Putamen (tissue), 1 donor: Measurements from ENCODE around the gene NSD1.
"Not testable (repeated sequence)": the region's sequence is repeated elsewhere in the genome, so short reads cannot be mapped to it uniquely, and the experiment has no call there.

ENCODE experiments used
- DNase-seq: peaks from one replicate; pipeline ENCODE4 v3.0.0-alpha.2; 2016; ENCODE audit warnings: low spot score

The NSD1 gene

DNA sequence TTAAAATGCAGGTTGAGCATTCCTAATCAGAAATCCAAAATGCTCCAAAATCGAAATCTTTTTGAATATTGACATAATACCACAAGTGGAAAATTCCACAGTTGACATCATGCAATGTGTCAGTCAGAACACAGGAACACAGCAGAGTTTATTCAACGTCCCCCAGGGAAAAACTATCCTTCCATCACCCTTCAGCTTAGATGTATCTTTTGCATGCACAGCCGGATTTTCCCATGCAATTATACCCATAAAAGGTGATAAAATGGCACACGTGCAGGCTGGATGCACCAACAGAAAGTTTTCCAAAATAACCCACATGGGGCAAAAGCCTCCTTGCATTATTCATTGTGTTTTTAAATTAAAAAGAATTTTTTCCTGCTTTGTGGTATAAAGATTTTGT lies 98.8 kb downstream of the NSD1 start:
- no peak for DNase-seq

DNA sequence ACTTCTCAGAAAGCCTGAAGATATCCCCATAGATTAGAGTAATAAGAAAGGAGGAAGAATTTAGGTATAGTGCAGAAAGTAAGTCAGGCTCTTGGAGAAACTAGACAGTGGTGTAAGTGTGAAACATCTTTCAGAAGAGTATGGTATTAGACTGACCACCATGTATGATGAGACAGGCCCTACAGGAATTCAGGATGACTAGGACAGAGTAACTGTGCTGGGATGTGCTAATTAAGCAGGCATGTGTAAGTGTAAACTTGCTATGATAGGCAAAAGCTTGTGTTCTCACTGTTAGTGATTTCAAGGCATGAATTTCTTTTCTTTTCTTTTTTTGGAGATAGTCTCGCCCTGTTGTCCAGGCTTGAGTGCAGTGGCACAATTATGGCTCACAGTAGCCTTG lies 99.2 kb downstream of the NSD1 start:
- DNase-seq = no peak

DNA sequence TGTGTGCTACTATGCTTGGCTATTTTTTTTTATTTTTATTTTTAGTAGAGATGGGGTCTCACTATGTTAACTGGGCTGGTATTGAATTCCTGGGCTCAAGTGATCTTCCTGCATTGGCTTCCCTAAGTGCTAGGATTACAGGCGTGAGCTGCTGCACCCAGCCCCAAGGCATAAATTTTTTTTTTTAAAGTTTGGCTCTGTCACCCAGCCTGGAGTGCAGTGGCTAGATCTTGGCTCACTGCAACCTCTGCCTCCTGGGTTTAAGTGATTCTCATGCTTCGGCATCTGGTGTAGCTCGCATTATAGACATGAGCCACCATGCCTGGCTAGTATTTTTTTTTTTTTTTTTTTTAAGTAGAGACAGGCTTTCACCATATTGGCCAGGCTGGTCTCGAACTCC lies 99.6 kb downstream of the NSD1 start:
- no peak for DNase-seq

DNA sequence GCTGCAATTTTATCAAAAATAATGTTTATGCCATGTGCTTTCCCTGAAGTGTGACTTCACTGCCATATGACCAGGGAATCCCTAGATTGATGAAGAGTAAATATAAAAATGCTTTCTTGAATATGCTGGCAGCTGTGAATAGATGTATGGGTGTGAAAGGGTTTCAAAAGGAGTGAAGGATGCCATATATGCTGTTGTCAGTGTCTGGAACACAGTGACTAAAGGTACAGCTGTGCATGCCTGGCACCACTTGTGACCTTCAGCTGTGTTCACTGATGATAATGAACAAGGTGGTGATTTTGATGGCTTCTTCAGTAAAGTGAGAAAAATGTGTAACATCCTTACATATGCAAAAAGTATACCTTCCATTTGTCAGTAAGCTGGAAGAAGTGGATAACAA lies 100.2 kb downstream of the NSD1 start:
- no peak for DNase-seq

DNA sequence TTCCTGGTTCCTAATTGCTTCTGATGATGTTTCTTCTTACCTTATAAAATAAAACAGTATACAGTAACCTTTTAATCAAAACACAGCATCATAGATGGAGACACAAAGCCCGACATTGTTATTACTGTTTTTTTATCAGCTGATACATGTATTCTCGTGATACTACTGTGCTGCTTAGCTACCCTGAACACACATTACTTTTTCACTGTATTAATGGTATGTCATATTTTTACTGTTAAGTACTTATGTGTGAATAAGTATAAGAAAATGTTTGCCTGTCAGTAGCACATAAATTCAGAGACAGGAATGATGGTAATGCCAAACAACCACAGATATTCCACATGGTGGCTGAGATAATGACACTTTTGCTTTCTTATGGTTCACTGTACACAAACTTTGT lies 101.3 kb downstream of the NSD1 start:
- no peak for DNase-seq

DNA sequence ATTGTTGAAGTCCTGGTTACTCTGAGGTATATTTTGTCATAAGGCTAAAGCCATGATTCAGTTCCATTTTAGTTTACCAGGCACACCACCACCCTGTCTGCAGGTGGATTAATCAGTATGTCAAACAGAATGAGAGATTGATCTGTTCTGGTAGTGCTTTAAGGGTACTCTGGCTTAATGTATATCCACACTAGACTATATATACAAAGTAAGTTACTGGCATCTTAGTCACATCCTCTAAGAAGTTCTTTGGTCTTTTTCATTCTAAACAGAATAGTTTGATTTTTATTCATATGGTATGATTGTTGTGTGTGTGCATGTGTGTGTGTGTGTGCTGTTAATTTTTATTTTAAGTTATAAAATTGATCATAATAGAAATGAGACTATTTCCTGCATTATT lies 108.2 kb downstream of the NSD1 start:
- no peak for DNase-seq

DNA sequence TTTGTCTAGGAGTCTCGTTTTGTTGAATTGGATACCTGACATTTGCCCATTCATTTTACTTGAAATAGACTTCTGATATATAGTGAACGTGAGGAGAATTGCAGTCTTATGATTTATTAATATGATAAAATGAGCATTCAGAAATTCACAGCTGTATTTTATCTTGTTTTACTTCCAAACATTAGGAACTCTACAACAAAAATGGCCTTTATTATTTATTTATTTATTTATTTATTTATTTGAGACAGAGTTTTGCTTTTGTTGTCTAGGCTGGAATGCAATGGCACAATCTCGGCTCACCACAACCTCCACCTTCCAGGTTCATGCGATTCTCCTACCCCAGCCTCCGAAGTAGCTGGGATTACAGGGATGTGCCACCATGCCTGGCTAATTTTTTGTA lies 108.7 kb downstream of the NSD1 start:
- no peak for DNase-seq

DNA sequence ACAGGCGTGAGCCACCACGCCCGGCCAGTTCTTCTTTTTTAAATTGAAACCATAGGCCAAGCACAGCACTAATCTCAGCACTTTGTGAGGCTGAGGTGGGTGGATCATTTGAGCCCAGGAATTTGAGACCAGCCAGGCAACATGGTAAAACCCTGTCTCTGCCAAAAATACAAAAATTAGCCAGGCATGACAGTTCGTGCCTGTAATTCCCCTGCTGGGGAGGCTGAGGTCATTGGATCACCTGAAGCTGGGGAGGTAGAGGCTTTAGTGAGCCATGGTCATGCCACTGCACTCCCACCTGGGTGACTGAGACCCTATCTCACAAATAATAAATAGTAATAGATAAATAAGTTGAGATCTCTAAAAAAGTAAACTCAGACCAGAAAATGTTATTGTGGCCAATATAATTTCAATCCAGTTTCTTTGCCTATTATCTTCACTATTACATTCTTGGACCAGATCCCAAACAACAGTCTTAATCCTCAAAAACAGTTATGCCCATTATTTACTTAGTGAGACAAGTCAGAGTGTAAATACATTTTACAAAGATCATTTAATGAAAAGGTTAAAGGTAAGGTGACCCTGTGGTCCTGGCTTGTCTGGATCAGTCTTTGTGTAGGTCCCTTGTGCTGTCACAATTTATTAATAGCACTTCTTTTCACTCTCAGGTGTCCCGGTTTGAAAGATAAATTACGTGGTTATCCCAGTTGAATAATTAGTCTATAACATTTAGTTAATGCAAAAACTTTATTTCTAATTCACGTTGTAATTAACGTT lies 116.4 kb downstream of the NSD1 start:
- no peak for DNase-seq

DNA sequence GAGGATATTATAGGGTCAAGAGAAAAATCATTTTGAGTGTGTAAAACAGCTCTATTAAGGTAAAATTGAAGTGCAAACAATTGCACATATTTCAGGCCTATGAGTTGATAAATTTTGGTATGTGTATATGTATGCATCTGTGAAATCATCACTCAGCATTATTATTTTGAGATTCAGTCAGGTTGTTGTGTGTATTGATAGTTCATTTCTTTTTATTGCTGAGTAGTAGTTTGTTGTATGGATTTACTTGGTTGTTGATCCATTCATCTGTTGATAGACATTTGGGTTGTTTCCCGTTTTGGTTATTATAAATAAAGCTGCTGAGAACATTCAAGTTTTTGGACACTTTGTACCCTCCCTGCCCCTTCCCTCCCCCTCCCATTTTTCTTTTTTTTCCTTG lies 119.7 kb downstream of the NSD1 start:
- no peak for DNase-seq

DNA sequence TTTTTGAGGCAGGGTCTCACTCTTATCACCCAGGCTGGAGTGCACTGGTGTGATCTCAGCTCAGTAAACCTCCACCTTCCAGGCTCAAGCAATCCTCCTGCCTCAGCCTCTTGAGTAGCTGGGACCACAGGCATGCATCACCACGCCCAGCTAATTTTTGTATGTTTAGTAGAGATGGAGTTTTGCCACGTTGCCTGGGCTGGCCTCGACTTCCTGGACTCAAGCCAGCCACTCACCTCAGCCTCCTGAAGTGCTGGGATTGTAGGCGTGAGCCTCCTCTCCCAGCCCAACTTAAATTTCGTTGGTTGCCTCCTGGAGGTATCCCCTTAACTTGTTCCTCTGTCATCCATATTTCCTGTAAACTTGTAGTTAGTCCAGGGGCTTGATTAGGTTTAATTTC lies 122.7 kb downstream of the NSD1 start:
- no peak for DNase-seq

DNA sequence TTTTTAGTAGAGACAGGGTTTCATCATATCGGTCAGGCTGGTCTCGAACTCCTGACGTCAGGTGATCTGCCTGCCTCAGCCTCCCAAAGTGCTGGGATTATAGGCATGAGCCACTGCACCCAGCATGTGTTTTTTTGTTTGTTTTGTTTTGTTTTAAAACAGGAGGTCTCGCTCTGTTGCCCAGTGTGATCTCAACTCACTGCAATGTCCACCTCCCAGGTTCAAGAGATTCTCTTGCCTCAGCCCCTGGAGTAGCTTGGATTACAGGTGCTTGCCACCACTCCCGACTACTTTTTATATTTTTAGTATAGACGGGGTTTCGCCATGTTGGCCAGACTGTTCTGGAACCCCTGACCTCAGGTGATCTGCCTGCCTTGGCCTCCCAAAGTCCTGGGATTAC lies 125.1 kb downstream of the NSD1 start:
- DNase-seq = not testable (repeated sequence)

DNA sequence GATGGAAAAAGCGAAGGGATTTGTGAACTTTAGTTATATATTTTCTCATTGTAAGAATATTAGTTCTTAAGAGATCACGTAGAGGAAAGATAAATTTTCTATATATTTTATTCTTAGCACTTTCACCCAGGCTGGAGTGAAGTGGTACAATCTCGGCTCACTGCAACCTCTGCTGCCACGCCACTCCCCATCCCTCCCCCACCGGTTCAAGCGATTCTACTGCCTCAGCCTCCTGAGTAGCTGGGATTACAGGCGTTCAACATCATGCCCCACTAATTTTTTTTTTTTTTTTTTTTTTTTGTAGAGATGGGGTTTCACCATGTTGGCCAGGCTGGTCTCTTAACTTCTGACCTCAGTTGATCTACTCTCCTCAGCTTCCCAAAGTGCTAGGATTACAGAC lies 127.4 kb downstream of the NSD1 start:
- no peak for DNase-seq

DNA sequence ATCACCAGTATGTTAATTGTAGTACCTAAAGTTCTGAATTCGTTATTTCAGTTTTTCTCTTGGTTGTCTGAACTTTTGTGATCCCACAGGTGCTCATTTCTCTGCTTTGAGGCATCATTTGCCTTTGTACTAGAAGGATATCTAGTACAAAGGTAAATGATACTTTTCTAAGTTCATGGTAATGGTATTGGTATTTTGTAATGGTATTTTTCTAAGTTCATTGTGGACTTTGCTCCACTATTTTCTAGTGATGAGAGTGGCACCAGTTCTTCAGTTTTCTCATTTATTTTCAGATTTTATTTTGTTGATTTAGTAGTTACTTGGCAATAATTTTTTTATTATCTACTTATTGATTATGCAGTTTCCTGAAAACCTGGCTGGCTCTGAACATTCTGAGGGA lies 127.9 kb downstream of the NSD1 start:
- DNase-seq = no peak

DNA sequence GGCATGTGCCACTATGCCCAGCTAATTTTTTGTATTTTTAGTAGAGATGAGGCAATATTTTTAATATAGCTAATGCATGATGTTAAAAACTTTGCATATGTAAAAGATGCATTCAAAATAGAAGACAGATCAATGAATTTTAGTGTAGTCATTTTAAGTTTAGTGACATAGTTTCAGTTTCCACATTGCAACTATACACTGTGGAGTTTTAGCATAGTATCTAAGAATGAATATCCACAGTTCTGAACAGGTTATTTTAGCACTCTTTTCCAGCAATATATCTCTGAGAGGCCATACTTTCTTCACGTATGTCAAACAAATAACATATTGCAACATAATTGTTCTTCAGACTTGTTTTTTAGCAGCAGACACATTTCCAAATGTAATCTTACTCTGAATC lies 130.6 kb downstream of the NSD1 start:
- no peak for DNase-seq

DNA sequence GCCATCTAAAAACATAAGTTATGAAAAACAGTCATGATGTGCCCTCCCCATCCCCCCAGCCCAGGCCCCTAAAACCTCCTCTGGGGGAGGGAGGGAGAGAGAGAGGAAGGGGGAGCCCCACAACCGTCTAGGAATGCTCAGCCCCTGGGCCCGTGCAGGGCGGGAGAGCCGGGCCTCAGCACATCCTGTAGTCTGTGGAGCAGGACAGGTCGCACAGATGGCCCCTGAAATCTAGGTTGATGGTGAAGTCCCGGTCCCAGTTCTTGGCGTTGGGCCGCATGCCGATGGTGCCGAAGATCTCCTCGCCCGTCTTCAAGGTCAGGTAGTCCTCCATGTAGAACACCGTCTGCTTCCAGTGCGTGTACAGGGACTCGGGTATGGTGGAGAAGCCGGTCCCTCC lies 131.8 kb downstream of the NSD1 start:
- no peak for DNase-seq

DNA sequence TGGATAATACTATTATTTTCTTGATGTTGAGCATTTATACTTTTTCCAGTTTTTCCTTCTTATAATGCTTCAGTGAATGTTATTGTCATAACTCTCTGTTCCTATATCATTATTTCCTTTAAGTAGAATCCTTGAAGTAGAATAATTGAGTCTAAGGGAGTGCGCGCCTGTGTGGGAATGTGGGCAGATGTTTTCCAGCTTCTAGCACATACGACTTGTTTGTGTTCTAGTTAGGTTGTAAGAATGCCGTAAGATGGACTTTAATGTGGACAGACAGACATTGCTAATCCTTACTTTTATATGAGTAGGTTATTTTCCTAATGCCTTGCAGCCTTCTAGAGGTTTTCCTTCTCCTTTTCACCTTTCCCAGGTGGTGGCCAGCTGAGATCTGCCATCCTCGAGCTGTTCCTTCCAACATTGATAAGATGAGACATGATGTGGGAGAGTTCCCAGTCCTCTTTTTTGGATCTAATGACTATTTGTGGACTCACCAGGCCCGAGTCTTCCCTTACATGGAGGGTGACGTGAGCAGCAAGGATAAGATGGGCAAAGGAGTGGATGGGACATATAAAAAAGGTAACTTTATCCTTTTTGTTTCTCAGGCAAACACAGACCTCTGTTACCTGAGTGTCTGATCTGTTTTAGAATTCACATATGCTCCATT lies 135.8 kb downstream of the NSD1 start:
- DNase-seq = no peak

DNA sequence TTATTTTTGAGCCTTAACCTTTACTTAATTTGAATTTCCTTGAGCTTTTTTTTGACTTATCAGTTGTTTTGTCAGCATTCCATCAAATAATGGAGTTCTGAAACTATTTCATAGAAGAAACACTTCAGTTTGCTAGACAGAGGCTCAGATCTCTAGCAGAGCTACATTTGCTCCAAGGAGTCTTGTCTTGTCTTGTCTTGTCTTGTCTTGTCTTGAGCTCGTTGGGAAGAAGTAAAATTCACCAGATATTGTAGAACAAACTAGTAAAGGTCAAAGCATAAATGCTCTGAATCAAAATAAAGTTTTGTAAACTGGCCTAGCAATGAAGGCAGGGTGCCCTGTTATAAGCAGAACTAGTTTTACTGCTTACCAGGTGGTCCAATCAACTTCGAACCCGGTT lies 136.4 kb downstream of the NSD1 start:
- DNase-seq = no peak

DNA sequence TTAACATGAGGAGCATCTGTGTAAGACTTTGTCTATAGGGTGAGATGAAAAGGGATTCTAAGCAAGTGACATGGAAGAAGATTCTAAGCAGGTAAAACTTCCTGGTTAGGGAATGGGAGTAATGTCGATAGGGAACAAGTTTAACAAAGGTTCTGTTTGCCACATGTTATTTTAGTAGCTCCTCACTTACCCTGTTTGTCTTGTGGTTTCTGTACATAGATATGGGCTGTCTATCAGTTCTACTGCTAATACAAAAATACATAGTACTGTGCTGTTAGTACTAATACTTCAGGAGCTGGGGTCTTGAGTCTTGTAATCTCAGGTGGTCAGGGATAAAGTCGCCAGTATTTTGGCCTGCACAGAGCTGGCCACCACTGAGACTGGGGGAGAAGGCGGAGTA lies 137.1 kb downstream of the NSD1 start:
- no peak for DNase-seq

DNA sequence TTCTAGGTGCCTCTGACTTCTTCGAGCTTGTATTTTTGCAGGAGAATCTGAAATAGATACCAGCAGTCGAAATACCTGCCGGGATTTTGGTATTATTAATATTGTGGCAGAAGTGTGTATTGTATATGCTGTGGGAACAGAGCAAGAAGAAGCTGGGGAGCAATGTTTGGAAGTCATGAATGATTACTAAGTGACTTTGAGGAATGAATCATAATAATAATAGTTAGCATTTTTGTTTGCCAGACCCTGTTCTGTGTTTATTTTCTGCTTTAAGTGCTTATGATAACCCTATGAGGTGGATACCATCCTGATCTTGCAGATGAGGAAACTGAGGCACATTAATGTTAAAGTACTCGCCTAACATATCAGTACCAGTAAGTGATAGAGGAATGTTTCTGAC lies 137.5 kb downstream of the NSD1 start:
- DNase-seq = no peak

DNA sequence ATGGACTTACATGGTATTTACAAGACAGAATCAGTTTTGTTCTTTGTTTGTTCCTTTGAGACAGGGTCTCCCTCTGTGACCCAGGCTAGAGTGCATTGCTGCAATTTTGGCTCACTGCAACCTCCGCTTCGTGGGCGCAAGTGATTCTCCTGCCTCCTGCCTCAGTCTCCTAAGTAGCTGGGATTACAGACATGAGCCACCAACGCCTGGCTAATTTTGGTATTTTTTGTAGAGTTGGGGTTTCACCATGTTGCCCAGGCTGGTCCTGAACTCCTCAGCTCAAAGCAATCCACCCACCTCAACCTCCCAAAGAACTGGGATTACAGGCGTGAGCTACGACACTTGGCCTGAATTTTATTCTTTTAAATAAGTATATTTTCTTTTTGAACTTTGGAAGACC lies 142.3 kb downstream of the NSD1 start:
- DNase-seq = peak; percentile 56

DNA sequence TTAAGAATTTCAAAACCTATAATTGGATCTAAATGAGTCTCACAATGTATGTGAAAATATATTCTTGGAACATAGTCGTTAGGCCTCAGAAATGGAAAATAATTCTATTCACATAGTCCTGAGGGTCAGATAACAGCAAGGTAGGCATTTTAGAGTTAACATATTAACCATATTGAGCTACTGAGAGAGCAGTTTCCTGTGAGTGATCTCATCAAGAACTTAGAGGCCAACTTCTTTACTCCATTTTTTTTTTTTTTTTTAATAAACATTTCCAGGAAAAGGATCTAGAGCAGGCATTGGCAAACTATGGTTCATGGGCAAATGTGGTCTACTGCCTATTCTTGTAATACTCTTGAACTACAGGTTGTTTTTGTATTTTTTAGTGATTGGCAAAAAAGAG lies 143.3 kb downstream of the NSD1 start:
- DNase-seq = no peak

DNA sequence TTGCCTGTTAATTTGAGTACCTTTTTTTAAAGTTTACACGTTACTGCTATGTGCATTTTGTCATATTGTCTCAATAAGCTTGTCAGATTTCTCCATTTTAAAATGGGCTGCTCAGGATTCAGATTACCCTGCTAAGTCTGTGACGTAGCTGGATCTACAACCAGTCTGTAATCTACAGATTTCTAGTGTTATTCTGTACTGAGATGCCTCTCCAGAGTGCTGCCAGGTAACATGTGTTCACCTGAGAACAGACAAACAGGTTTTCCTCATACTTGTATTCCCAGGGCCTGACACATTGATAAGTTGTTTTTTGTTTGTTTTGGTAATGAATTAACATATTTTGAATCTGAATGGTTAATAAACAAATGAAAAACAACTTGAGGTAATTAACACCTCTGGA lies 154.6 kb downstream of the NSD1 start:
- no peak for DNase-seq

DNA sequence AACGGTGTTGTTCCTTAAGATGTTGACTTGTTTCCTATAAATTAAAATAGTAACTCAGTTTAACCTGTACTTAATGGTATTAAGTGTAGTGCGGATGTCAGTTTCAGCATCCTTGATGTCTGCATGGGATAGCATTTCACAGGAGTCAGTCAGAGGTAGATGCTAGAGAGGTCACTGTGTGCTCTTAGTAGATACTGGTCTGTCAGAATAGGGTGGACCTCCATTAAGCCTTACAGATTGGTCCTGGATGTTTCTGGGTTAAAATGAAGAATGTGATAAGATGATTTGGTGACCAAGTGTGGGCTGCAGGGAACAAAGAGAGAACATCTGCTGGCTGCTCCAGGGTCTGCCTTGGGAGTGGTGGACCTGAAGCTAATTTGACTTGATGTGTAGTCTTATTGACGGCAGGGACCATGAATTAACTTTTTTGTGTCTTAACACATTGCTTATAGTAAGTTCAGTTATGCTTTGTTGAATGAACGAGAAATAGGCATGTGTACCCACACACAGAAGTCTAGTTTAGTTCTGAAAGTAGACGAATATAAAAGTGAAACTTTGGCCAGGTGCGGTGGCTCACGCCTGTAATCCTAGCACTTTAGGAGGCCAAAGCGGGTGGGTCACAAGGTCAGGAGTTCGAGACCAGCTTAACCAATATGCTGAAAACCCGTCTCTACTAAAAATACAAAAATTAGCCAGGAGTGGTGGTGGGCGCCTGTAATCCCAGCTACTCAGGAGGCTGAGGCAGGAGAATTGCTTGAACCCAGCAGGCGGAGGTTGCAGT lies 157.4 kb downstream of the NSD1 start:
- DNase-seq = no peak
